Measurements from ENCODE around the gene MSI2.

- TF ChIP-seq CTCF (IDR thresholded peaks at IDR 0.05) = no peak
- TF ChIP-seq POLR2A (IDR thresholded peaks at IDR 0.05) = no peak
Observed at GRCh38 chr17:57210972-57211411, 45.3 kb upstream of the MSI2 start.

All from suprapubic skin (tissue), 3 donors.